Esophagus (tissue), 2 donors: ENCODE results near the gene PALLD. TPM values are rescaled to one million over a fixed set of nuclear protein-coding genes. Genes with fewer than 3 reads are reported as not detected.
"Not testable (repeated sequence)": the region's sequence is repeated elsewhere in the genome, so short reads cannot be mapped to it uniquely, and the experiment has no call there.

Experiments
- H3K27ac ChIP-seq, 2 donors: one replicate each; pipeline ENCODE4 v1.5.1; 2013; ENCODE audit warnings: low read depth in 2 of 2, mild to moderate bottlenecking in 2 of 2, inconsistent platforms in 1 of 2, low read length in 1 of 2, moderate library complexity in 1 of 2
- H3K27me3 ChIP-seq, 2 donors: one replicate each; pipeline ENCODE4 v1.6.1; 2013; ENCODE audit warnings: low read length in 2 of 2, control low read depth in 1 of 2, mild to moderate bottlenecking in 1 of 2; ENCODE audit not compliant: insufficient read depth in 2 of 2, control insufficient read depth in 1 of 2
- H3K36me3 ChIP-seq, 2 donors: one replicate each; pipeline ENCODE4 v1.6.1; 2013; ENCODE audit warnings: low read length in 1 of 2; ENCODE audit not compliant: control insufficient read depth in 2 of 2, insufficient read depth in 2 of 2
- H3K4me1 ChIP-seq, 2 donors: one replicate each; pipeline ENCODE4 v1.6.1; 2013; ENCODE audit warnings: low read length in 1 of 2; ENCODE audit not compliant: control insufficient read depth in 2 of 2, insufficient read depth in 2 of 2
- H3K4me3 ChIP-seq, 2 donors: one replicate each; pipeline ENCODE4 v1.5.1; 2013; ENCODE audit warnings: low read length in 2 of 2, mild to moderate bottlenecking in 2 of 2, low read depth in 1 of 2, moderate library complexity in 1 of 2
- H3K9me3 ChIP-seq, 2 donors: one replicate each; pipeline ENCODE4 v1.6.1; 2013; ENCODE audit warnings: mild to moderate bottlenecking in 2 of 2, low read depth in 1 of 2, low read length in 1 of 2, moderate library complexity in 1 of 2; ENCODE audit not compliant: control insufficient read depth in 2 of 2, insufficient read depth in 1 of 2
- WGBS, 2 donors: extraction: QIAGEN DNeasy Blood & Tissue Kit; methylation state at CpG; one replicate each; pipeline ENCODE4 v1.1.7; 2013; 5-methylcytosine and 5-hydroxymethylcytosine counted together
- polyA plus RNA-seq, 2 donors: library from polyadenylated mRNA; stranded (reverse); fragments of 200-250 nt; gene quantifications; one replicate each; pipeline ENCODE4 v1.2.3, GENCODE V29; 2013
- donor health status: healthy with polysubstance abuse.
- donor health status: Bipolar disorder and iron deficiency.

Gene PALLD
- polyA plus RNA-seq: 100 to 1,000 TPM in 1 of 2 donors, 10 to 100 TPM in 1; 34.7 to 101 TPM

DNA sequence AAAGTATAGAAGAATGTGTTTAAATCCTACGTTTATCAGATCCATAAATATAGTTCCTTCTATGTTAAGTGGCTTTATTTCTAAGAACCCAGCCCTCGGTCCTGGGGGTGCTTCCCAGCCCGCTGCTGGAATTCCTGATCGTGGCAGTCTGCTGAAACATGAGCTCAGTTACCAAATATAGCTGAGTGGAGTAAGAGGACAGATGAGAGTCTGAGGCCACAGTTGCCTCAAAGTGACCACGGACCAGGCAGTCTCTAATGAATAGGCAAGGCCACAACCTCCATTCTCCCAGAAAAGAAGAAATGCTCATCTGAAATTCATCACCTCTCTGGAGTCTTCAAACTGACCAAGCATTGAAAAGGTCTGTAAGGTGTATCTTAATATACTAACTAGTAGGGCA lies at the start of gene PALLD:
Gene PALLD, plus strand, starts transcription at position 219 of the 400 bp plus-strand sequence.
- 53 to 59% methylated on average over 5 of the region's 5 CpGs for WGBS, 2 donors
- H3K4me1 ChIP-seq: peaks cover 0 to 2% of the 10 kb centered on the region in 2 donors
- no peaks in the 10 kb centered on the region for H3K9me3 ChIP-seq
- no peaks in the 10 kb centered on the region for H3K27me3 ChIP-seq
- no peak within 1 kb of the TSS for H3K27ac ChIP-seq
- H3K4me3 ChIP-seq: no peak within 1 kb of the TSS
- no peaks in the 10 kb centered on the region for H3K36me3 ChIP-seq

DNA sequence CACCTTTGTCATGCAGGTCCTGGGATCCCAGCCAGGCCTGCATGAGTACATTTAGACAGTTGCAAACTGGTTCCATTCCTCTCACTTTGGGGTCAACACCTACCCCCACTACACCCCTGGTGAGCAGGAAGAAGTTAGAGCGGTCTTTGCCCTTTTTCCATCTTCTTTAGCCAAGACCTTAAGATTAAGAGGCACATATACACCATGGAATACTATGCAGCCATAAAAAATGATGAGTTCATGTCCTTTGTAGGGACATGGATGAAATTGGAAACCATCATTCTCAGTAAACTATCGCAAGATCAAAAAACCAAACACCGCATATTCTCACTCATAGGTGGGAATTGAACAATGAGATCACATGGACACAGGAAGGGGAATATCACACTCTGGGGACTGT lies 47.8 kb upstream of the PALLD start:
- not testable (repeated sequence) for H3K4me3 ChIP-seq, H3K36me3 ChIP-seq, H3K9me3 ChIP-seq, H3K27ac ChIP-seq, H3K4me1 ChIP-seq, H3K27me3 ChIP-seq
- 98 to 99% methylated on average over 3 of the region's 3 CpGs for WGBS, 2 donors

GRCh38 chr4:168449719-168450452 lies 47.0 kb upstream of the PALLD start:
- H3K4me1 ChIP-seq: no peaks in the 10 kb centered on the region
- H3K27me3 ChIP-seq: no peaks in the 10 kb centered on the region
- no peaks in the 10 kb centered on the region for H3K36me3 ChIP-seq
- no peak overlapping the region for H3K4me3 ChIP-seq
- H3K27ac ChIP-seq: no peak overlapping the region
- no peaks in the 10 kb centered on the region for H3K9me3 ChIP-seq
- 67 to 73% methylated on average over 5 of the region's 5 CpGs for WGBS, 2 donors

GRCh38 chr4:168451331-168451730 lies 45.5 kb upstream of the PALLD start:
- Histone ChIP-seq H3K9me3 (no peaks in the 10 kb centered on the region), H3K36me3 (no peaks in the 10 kb centered on the region), H3K27ac (no peak overlapping the region), H3K4me3 (no peak overlapping the region), H3K27me3 (no peaks in the 10 kb centered on the region), H3K4me1 (no peaks in the 10 kb centered on the region)
- WGBS, 2 donors: 89 to 92% methylated on average over 2 of the region's 2 CpGs

GRCh38 chr4:168451744-168452390 lies 45.0 kb upstream of the PALLD start:
- Histone ChIP-seq H3K27me3 (no peaks in the 10 kb centered on the region), H3K27ac (no peak overlapping the region), H3K4me1 (no peaks in the 10 kb centered on the region), H3K9me3 (no peaks in the 10 kb centered on the region), H3K4me3 (no peak overlapping the region), H3K36me3 (no peaks in the 10 kb centered on the region)
- WGBS, 2 donors: 68 to 78% methylated on average over 1 of the region's 1 CpG

DNA sequence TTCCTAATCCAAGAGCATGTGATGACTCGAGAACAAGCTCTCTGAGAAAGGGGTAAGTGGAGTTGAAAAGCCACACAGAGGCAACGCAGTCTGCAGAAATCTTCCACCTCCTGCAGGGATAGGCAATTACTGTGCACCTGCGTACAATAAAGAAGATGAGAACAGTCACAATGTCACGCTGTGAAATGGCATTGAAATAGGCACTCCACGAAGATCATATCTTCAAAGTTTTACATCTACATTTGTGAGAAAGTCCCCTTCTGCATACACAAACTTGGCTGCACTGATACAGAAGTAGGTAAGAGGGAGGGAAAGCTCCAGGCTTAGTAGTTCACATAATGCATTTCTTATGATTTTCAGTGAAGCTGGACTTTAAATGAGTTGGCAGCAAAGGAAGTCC lies 43.7 kb upstream of the PALLD start:
- Histone ChIP-seq H3K4me3 (no peak overlapping the region), H3K9me3 (no peaks in the 10 kb centered on the region), H3K36me3 (no peaks in the 10 kb centered on the region), H3K27me3 (no peaks in the 10 kb centered on the region), H3K27ac (no peak overlapping the region), H3K4me1 (no peaks in the 10 kb centered on the region)
- WGBS, 2 donors: 87 to 90% methylated on average over 5 of the region's 5 CpGs

DNA sequence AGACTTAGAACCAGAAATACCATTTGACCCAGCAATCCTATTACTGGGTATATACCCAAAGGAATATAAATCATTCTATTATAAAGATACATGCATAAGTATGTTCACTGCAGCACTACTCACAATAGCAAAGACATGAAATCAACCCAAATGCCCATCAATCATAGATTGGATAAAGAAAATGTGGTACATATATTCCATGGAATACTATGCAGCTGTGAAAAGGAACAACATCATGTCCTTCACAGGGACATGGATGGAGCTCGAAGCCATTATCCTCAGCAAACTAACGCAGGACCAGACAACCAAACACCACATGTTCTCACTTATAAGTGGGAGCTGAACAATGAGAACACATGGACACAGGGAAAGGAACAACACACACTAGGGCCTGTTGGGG lies 38.6 kb upstream of the PALLD start:
- H3K9me3 ChIP-seq, H3K36me3 ChIP-seq, H3K27ac ChIP-seq, H3K4me1 ChIP-seq, H3K4me3 ChIP-seq, H3K27me3 ChIP-seq: not testable (repeated sequence)
- 94 to 97% methylated on average over 2 of the region's 2 CpGs for WGBS, 2 donors

GRCh38 chr4:168461821-168462220 lies 35.0 kb upstream of the PALLD start:
- Histone ChIP-seq H3K36me3 (no peaks in the 10 kb centered on the region), H3K27ac (no peak overlapping the region), H3K9me3 (peaks cover 0 to 2% of the 10 kb centered on the region in 2 donors), H3K27me3 (no peaks in the 10 kb centered on the region), H3K4me3 (no peak overlapping the region), H3K4me1 (no peaks in the 10 kb centered on the region)
- 81 to 84% methylated on average over 4 of the region's 4 CpGs for WGBS, 2 donors

- H3K4me1 ChIP-seq: no peaks in the 10 kb centered on the region
- 98 to 99% methylated on average over 2 of the region's 2 CpGs for WGBS, 2 donors
- no peak overlapping the region for H3K27ac ChIP-seq
- no peaks in the 10 kb centered on the region for H3K27me3 ChIP-seq
- no peaks in the 10 kb centered on the region for H3K9me3 ChIP-seq
- no peak overlapping the region for H3K4me3 ChIP-seq
- peaks cover 0 to 2% of the 10 kb centered on the region in 2 donors for H3K36me3 ChIP-seq
Observed at GRCh38 chr4:168472920-168473319, 23.9 kb upstream of the PALLD start.
